DMS53 treated with DMSO at 0.1 percent for 48 hours (cell line): ENCODE data around the gene EML6.

ENCODE experiments used
- DNase-seq: peaks from one replicate; lab custom pipeline; 2025; ENCODE audit not compliant: unreplicated experiment; lab: John Stamatoyannopoulos, UW

The EML6 gene

GRCh38 chr2:54904836-54905235 is 181.4 kb downstream of the EML6 start:
- DNase-seq = no peak

- no peak for DNase-seq
These were observed 183.3 kb downstream of the EML6 start for GRCh38 chr2:54906716-54907115.

- no peak for DNase-seq
These were observed 184.2 kb downstream of the EML6 start for GRCh38 chr2:54907663-54908062.

GRCh38 chr2:54908591-54908990 is 185.1 kb downstream of the EML6 start:
- DNase-seq = no peak

- no peak for DNase-seq
These were observed 185.5 kb downstream of the EML6 start for GRCh38 chr2:54909001-54909400.

- no peak for DNase-seq
These were observed 188.8 kb downstream of the EML6 start for GRCh38 chr2:54912305-54912704.

- DNase-seq = no peak
These were observed 189.4 kb downstream of the EML6 start for GRCh38 chr2:54912893-54913292.

- no peak for DNase-seq
These were observed 191.2 kb downstream of the EML6 start for GRCh38 chr2:54914637-54915036.

- no peak for DNase-seq
These were observed 191.6 kb downstream of the EML6 start for GRCh38 chr2:54915101-54915500.

- no peak for DNase-seq
These were observed 193.2 kb downstream of the EML6 start for GRCh38 chr2:54916637-54917036.

- no peak for DNase-seq
These were observed 195.3 kb downstream of the EML6 start for GRCh38 chr2:54918647-54919280.

- DNase-seq = no peak
These were observed 197.2 kb downstream of the EML6 start for GRCh38 chr2:54920660-54921059.

GRCh38 chr2:54924121-54924520 is 200.7 kb downstream of the EML6 start:
- DNase-seq = no peak

- DNase-seq = no peak
These were observed 201.6 kb downstream of the EML6 start for GRCh38 chr2:54925022-54925421.

- no peak for DNase-seq
These were observed 203.8 kb downstream of the EML6 start for GRCh38 chr2:54927085-54927750.

- DNase-seq = no peak
These were observed 204.5 kb downstream of the EML6 start for GRCh38 chr2:54927751-54928615.

- DNase-seq = no peak
These were observed 205.3 kb downstream of the EML6 start for GRCh38 chr2:54928719-54929118.

- no peak for DNase-seq
These were observed 208.0 kb downstream of the EML6 start for GRCh38 chr2:54931473-54931872.

- DNase-seq = no peak
These were observed 211.9 kb downstream of the EML6 start for GRCh38 chr2:54935389-54935788.

- no peak for DNase-seq
These were observed 213.3 kb downstream of the EML6 start for GRCh38 chr2:54936766-54937165.

GRCh38 chr2:54939446-54940118 is 216.1 kb downstream of the EML6 start:
- no peak for DNase-seq
